ENCODE results near the gene HAGH. TPM values are rescaled to one million over a fixed set of nuclear protein-coding genes. Genes with fewer than 3 reads are reported as not detected.
A peak's percentile ranks its signal among the peaks of the same experiment; 100 is the strongest.

The HAGH gene
- total and polyA plus RNA-seq, 9 of the 15 experiments (the other 6 are each of a cell fraction or from before 2014, with no cell fraction given) = 0.46 to 35.1 (median 16.8) TPM

- no peak for TF ChIP-seq KDM4B (IDR thresholded peaks at IDR 0.05; ENCODE audit: borderline replicate concordance in 2 of 2, low read depth in 1 of 2)
- TF ChIP-seq EP400 (IDR thresholded peaks at IDR 0.05) = no peak
Observed at GRCh38 chr16:1764971-1765370, 61.7 kb downstream of the HAGH start (continued).

GRCh38 chr16:1763521-1764511, 62.8 kb downstream of the HAGH start:
- Histone ChIP-seq H3K4me2 (ENCODE audit: insufficient read depth, low read length) (no peak overlapping the region; the same call in 1 of the 2 replicates), H3K4me1 (replicated peaks in 1 of 2; ENCODE audit: control insufficient read depth in 2 of 2, insufficient read depth in 2 of 2, low read length in 2 of 2) (peaks cover 9 to 85% of the 10 kb centered on the region in 2 experiments; a peak in 4 of 5 replicates), H3K36me3 (ENCODE audit: control insufficient read depth, insufficient read depth, low read length) (peaks cover 77% of the 10 kb centered on the region; the same call in 2 of the 3 replicates), H3K4me3 (no peak overlapping the region), H3K9ac (ENCODE audit: insufficient read depth in 1 of 2, low read depth in 2 of 2, low read length in 2 of 2) (peak overlapping the region; percentile 34 to 79), H3K27ac (ENCODE audit: extremely low read depth, low read depth, low read length) (peak overlapping the region; percentile 35; the same call in 1 of the 3 replicates), H2AFZ (ENCODE audit: low read depth, low read length) (0 out of 2 replicates have a peak overlapping the region, but pooled peaks have one; percentile 55), H4K20me1 (replicated peaks; ENCODE audit: control insufficient read depth, insufficient read depth, low read length) (no peaks in the 10 kb centered on the region), H3K27me3 (ENCODE audit: control insufficient read depth in 2 of 2, insufficient read depth in 2 of 2, low read length in 2 of 2) (no peaks in the 10 kb centered on the region), H3K9me3 (replicated peaks; ENCODE audit: control insufficient read depth, insufficient read depth, low read depth, low read length) (no peaks in the 10 kb centered on the region), H3K79me2 (ENCODE audit: control insufficient read depth, insufficient read depth, low read length) (no peaks in the 10 kb centered on the region; the same call in 2 of the 3 replicates), H3K9me1 (ENCODE audit: control insufficient read depth, insufficient read depth, low read length) (no peaks in the 10 kb centered on the region)
- BruUV-seq (replicated peaks) = no TSS peak
- in situ Hi-C loops (cut with MboI) (loop anchor here (5.0 kb wide), 1 partner anchor 52 kb away; no protein-coding TSS in a partner anchor), intact Hi-C loops (cut with micrococcal nuclease) (no loop called here)
- ChIA-PET POLR2A (interaction anchor here (1.6 kb wide), 1 partner anchor 9 kb away, joined by 9 read pairs; the partner anchor contains the start of genes EME2 and MRPS34), CTCF (ENCODE audit: low intra/inter-chr PET ratio) (no interaction called here)
- DNase-seq (ENCODE audit: extremely low read depth in 1 of 4, low spot score in 3 of 4) (peak; percentile 69 to 98 (median 96)), FAIRE-seq (no peak), ATAC-seq (peak; percentile 91)
- WGBS (ENCODE audit: insufficient coverage, low coverage, missing lambda C conversion rate) = 41% methylated on average over 40 of the region's 81 CpGs
- no peak for TF ChIP-seq USF2 (CRISPR knock-in tag; IDR thresholded peaks at IDR 0.05)
- TF ChIP-seq CTCF (IDR thresholded peaks at IDR 0.05 in 2 of 3, conservative IDR thresholded peaks at IDR 0.05 in 1 of 3; ENCODE audit: insufficient read depth in 2 of 3, low read depth in 1 of 3, low read length in 3 of 3) = peak; percentile 35 to 55 (median 43); a peak in 4 of 6 replicates

Data from K562 (cell line).